Neural crest cell (in vitro differentiated cells): ENCODE data around the gene DCTN3. TPM values are rescaled to one million over a fixed set of nuclear protein-coding genes. Genes with fewer than 3 reads are reported as not detected.

Experiments
- DNase-seq: peaks from one replicate; pipeline ENCODE4 v3.0.0; 2021; ENCODE audit warnings: low read depth, mixed read lengths, low spot score
- H3K27ac Mint-ChIP-seq: one replicate; pipeline ENCODE4 v1.8.0; 2021; ENCODE audit warnings: mild to moderate bottlenecking, mixed read lengths; ENCODE audit not compliant: unreplicated experiment
- H3K27me3 Mint-ChIP-seq: 2 replicates; pipeline ENCODE4 v1.8.0; 2021; ENCODE audit warnings: low read depth, mild to moderate bottlenecking, mixed read lengths
- H3K36me3 Mint-ChIP-seq: 2 replicates; pipeline ENCODE4 v1.8.0; 2021; ENCODE audit warnings: low read depth, mild to moderate bottlenecking, mixed read lengths
- H3K4me1 Mint-ChIP-seq: 2 replicates; pipeline ENCODE4 v1.8.0; 2021; ENCODE audit warnings: mixed read lengths
- H3K4me3 Mint-ChIP-seq: one replicate; pipeline ENCODE4 v1.8.0; 2021; ENCODE audit warnings: mild to moderate bottlenecking, mixed read lengths
- H3K9me3 Mint-ChIP-seq: 2 replicates; pipeline ENCODE4 v1.8.0; 2021; ENCODE audit warnings: mixed read lengths
- total RNA-seq: library from RNA; stranded (reverse); gene quantifications from 2 replicates; pipeline ENCODE4 v1.2.1, GENCODE V29; 2021
- TF ChIP-seq, protein P1 (sequence below): fragments of 200-600 bp; sonication (generic); conservative IDR thresholded peaks from 2 replicates; pipeline ENCODE4 v1.5.0; 2021; ENCODE audit warnings: antibody characterized with exemption, mild to moderate bottlenecking

DCTN3 gene
- total RNA-seq, 1 donor from 2014 or later = 102 TPM

DNA sequence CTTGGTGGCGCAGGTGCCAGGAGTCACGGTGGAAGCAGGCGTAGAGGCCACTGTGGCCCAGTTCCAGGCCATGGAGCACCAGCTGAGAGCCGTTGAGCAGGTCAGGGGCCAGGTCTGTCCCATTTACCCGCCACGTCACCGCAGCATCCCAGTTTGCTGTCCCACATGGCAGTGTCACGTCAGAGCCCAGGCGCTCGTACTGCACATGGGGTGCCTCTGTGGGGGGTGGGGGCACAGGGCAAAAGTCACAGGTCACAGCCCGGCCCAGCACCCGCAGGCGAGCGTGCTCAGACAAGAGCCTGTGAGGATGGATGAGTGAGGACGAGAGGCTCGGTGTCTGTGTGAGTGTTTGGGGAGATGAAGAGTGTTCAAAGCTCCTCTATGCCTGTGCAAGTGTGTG lies 55.7 kb downstream of the DCTN3 start:
- H3K36me3 Mint-ChIP-seq = peaks cover 23% of the 10 kb centered on the region
- H3K9me3 Mint-ChIP-seq = peaks cover 4% of the 10 kb centered on the region
- no peak overlapping the region for H3K4me3 Mint-ChIP-seq
- DNase-seq = no peak
- no peaks in the 10 kb centered on the region for H3K27me3 Mint-ChIP-seq
- H3K27ac Mint-ChIP-seq = peak overlapping the region; percentile 22
- TF ChIP-seq, protein P1, sequence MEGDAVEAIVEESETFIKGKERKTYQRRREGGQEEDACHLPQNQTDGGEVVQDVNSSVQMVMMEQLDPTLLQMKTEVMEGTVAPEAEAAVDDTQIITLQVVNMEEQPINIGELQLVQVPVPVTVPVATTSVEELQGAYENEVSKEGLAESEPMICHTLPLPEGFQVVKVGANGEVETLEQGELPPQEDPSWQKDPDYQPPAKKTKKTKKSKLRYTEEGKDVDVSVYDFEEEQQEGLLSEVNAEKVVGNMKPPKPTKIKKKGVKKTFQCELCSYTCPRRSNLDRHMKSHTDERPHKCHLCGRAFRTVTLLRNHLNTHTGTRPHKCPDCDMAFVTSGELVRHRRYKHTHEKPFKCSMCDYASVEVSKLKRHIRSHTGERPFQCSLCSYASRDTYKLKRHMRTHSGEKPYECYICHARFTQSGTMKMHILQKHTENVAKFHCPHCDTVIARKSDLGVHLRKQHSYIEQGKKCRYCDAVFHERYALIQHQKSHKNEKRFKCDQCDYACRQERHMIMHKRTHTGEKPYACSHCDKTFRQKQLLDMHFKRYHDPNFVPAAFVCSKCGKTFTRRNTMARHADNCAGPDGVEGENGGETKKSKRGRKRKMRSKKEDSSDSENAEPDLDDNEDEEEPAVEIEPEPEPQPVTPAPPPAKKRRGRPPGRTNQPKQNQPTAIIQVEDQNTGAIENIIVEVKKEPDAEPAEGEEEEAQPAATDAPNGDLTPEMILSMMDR = no peak
- peaks cover 61% of the 10 kb centered on the region for H3K4me1 Mint-ChIP-seq

Other genes starting within 250 kb of the DCTN3 start
- 1.7 and 2.0 TPM in 2 replicates for gene MYORG, start 243.6 kb downstream of the DCTN3 start, total RNA-seq
- 20.6 and 20.9 TPM in 2 replicates for gene FAM219A, start 161.9 kb downstream of the DCTN3 start, total RNA-seq
- 1.5 and 1.9 TPM in 2 replicates for gene DNAI1, start 161.7 kb downstream of the DCTN3 start, total RNA-seq
- gene ENHO, start 97.5 kb downstream of the DCTN3 start, total RNA-seq = 12.0 and 13.2 TPM in 2 replicates
- 112 and 115 TPM in 2 replicates for gene CNTFR, start 30.8 kb downstream of the DCTN3 start, total RNA-seq
- gene RPP25L, start 8.4 kb downstream of the DCTN3 start, total RNA-seq = 22.7 and 23.8 TPM in 2 replicates
- 0.68 TPM in 1 of 2 replicates, not detected in the other for gene ARID3C, start 8.6 kb upstream of the DCTN3 start, total RNA-seq
- 107 and 108 TPM in 2 replicates for gene SIGMAR1, start 17.3 kb upstream of the DCTN3 start, total RNA-seq
- 51.8 and 58.0 TPM in 2 replicates for gene GALT, start 26.2 kb upstream of the DCTN3 start, total RNA-seq
- 15.4 and 18.0 TPM in 2 replicates for gene IL11RA, start 31.7 kb upstream of the DCTN3 start, total RNA-seq
- gene CCL27, start 42.2 kb upstream of the DCTN3 start, total RNA-seq = 0.86 TPM in 1 of 2 replicates, not detected in the other
- gene CCL19, start 70.8 kb upstream of the DCTN3 start, total RNA-seq = not detected in 2 replicates
- not detected in 2 replicates for gene CCL21, start 89.6 kb upstream of the DCTN3 start, total RNA-seq